ENCODE measurements around the gene IGFBP2. TPM values are rescaled to one million over a fixed set of nuclear protein-coding genes. Genes with fewer than 3 reads are reported as not detected.
A peak's percentile ranks its signal among the peaks of the same experiment; 100 is the strongest.

The IGFBP2 gene
- total RNA-seq, 2 experiments from 2014 or later = 10.3 to 10.9 TPM

- Mint-ChIP-seq H3K9me3 (no peaks in the 10 kb centered on the region), H3K4me1 (peaks cover 29% of the 10 kb centered on the region), H3K36me3 (ENCODE audit: low read depth) (no peaks in the 10 kb centered on the region), H3K4me3 (no peak overlapping the region), H3K27me3 (peaks cover 58% of the 10 kb centered on the region), H3K27ac (no peak overlapping the region)
- ChIA-PET CTCF (no interaction called here), POLR2A (no interaction called here)
- DNase-seq = no peak
Observed at GRCh38 chr2:216690456-216690852, 57.2 kb downstream of the IGFBP2 start.

GRCh38 chr2:216690853-216691741 lies 57.9 kb downstream of the IGFBP2 start:
- CTCF ChIA-PET = no interaction called here
- peak; percentile 36 for DNase-seq
- Mint-ChIP-seq H3K4me3 (peak overlapping the region; percentile 37), H3K4me1 (peaks cover 29% of the 10 kb centered on the region), H3K36me3 (ENCODE audit: low read depth) (no peaks in the 10 kb centered on the region), H3K27ac (no peak overlapping the region), H3K9me3 (no peaks in the 10 kb centered on the region), H3K27me3 (peaks cover 65% of the 10 kb centered on the region)
- POLR2A ChIA-PET = no interaction called here

DNA sequence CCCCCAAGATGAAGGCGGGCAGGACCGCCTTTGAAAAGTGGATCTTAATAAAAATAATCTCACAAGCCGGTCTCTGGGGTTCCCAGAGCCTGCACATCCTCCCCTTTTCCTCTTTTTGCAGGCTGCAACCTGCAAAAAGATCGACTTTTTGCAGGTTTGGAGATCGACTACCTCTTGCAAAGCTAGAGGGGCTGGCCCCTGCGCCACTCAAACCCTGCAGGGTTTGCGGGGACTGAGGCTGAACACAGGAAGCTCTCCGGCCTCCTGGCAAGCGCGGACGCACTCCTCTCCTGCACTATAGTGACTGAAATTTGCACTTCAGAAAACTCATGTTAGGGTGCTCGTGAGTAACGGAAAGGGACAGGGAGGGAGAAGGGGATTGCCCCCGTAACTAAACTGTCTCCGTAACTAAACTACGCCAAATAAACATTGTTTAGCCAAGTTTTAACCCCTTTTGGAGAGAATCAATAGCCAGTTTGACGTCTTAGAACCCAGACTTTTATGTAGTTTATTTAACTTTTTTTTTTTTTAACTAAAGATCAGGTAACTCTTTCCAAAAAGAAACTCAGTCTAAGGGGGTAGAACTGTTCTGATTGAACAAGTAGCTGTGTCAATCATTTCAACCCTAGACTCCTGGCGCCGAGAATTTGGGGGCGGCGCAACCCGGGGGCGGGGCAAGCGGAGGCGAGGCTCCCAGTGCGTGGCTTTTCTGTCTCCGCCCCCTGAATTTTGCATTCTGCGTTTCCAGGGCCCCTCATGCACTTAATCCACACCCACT lies 59.6 kb downstream of the IGFBP2 start:
- H3K27me3 Mint-ChIP-seq = peaks cover 76% of the 10 kb centered on the region
- ChIA-PET CTCF (interaction anchor here (1.0 to 1.8 kb wide), 3 partner anchors 15 to 1063 kb away, joined by 3 to 5 read pairs (median 3); no protein-coding TSS in a partner anchor), POLR2A (interaction anchor here (0.7 kb wide), 1 partner anchor 165 kb away, joined by 3 read pairs; no protein-coding TSS in a partner anchor)
- peak overlapping the region; percentile 68 for H3K27ac Mint-ChIP-seq
- peak; percentile 74 for DNase-seq
- peaks cover 29% of the 10 kb centered on the region for H3K4me1 Mint-ChIP-seq
- H3K9me3 Mint-ChIP-seq = no peaks in the 10 kb centered on the region
- H3K36me3 Mint-ChIP-seq (ENCODE audit: low read depth) = no peaks in the 10 kb centered on the region
- H3K4me3 Mint-ChIP-seq = peak overlapping the region; percentile 71

- Mint-ChIP-seq H3K36me3 (ENCODE audit: low read depth) (no peaks in the 10 kb centered on the region), H3K4me1 (peaks cover 29% of the 10 kb centered on the region), H3K9me3 (no peaks in the 10 kb centered on the region), H3K27ac (peak overlapping the region; percentile 43), H3K4me3 (peak overlapping the region; percentile 70), H3K27me3 (peaks cover 83% of the 10 kb centered on the region)
- DNase-seq = no peak
- ChIA-PET POLR2A (interaction anchor here (0.7 kb wide), 1 partner anchor 164 kb away, joined by 3 read pairs; no protein-coding TSS in a partner anchor), CTCF (interaction anchor here (0.6 to 1.8 kb wide), 7 partner anchors 12 to 1063 kb away, joined by 3 to 5 read pairs (median 3); no protein-coding TSS in a partner anchor)
Observed at GRCh38 chr2:216693414-216694080, 60.3 kb downstream of the IGFBP2 start.

- Mint-ChIP-seq H3K9me3 (no peaks in the 10 kb centered on the region), H3K27me3 (peaks cover 77% of the 10 kb centered on the region), H3K4me1 (peaks cover 29% of the 10 kb centered on the region), H3K27ac (no peak overlapping the region), H3K4me3 (peak overlapping the region; percentile 70), H3K36me3 (ENCODE audit: low read depth) (no peaks in the 10 kb centered on the region)
- POLR2A ChIA-PET = no interaction called here
- CTCF ChIA-PET = interaction anchor here (0.6 to 1.8 kb wide), 6 partner anchors 12 to 1062 kb away, joined by 3 to 5 read pairs (median 3); no protein-coding TSS in a partner anchor
- peak; percentile 58 for DNase-seq
Observed at GRCh38 chr2:216694082-216694825, 61.0 kb downstream of the IGFBP2 start.

DNA sequence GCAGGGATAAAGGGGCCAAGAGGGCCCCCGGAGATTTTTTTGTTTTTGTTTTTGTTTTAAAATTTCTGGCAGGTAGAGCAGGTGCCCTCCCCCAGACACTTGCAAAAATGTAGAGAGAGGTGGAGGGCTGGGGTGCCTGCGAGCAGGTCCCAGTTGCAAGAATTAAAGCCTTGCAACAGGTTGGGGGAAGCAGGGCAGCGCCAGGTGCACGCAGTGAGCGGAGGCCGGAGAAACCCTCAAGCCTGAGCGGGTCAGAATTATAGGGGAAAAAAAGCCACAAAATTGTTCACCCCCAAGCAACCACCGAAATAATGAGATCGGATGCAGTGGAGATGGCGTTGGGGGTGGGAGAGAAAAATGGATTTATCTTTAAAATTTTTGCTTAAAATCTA lies 61.6 kb downstream of the IGFBP2 start:
- Mint-ChIP-seq H3K27me3 (peaks cover 72% of the 10 kb centered on the region), H3K4me1 (peaks cover 29% of the 10 kb centered on the region), H3K9me3 (no peaks in the 10 kb centered on the region)

DNA sequence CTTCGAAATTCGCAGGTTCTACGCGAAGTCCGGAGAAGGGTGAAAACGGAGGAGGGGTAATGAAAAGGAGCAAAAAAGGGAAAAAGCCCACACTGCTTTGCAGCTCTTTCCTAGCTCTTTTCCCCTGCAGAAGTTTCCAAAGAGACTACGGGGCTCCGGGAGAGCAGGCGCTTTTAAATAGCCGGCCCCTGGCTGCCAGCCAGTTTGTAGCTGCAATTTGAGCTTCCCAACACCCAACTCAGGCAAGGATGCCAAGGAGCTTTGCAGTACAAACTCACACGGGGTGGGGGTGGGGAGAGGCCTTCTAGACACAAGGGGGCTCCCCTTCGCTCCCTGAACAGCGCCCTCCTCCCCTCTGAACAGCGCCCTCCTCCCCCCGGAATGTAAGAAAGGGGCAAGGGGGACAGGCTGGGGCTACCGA lies 62.2 kb downstream of the IGFBP2 start, which contains the start of gene IGFBP5:
Gene IGFBP5, minus strand, starts transcription at position 149 of the 421 bp plus-strand sequence. CDS start 774 bp downstream, outside the sequence.
- H3K4me3 Mint-ChIP-seq = peak within 1 kb of the TSS; percentile 70
- CTCF ChIA-PET = interaction anchor here (0.7 to 1.7 kb wide), 3 partner anchors 10 to 25 kb away, joined by 3 to 4 read pairs (median 3); no protein-coding TSS in a partner anchor

More for the DNA sequence above, 61.6 kb downstream of the IGFBP2 start:
- H3K4me3 Mint-ChIP-seq = peak overlapping the region; percentile 28
- ChIA-PET CTCF (interaction anchor here (0.7 to 1.8 kb wide), 5 partner anchors 11 to 1061 kb away, joined by 3 to 5 read pairs (median 3); no protein-coding TSS in a partner anchor), POLR2A (no interaction called here)
- no peak for DNase-seq
- H3K36me3 Mint-ChIP-seq (ENCODE audit: low read depth) = no peaks in the 10 kb centered on the region
- no peak overlapping the region for H3K27ac Mint-ChIP-seq

DNA sequence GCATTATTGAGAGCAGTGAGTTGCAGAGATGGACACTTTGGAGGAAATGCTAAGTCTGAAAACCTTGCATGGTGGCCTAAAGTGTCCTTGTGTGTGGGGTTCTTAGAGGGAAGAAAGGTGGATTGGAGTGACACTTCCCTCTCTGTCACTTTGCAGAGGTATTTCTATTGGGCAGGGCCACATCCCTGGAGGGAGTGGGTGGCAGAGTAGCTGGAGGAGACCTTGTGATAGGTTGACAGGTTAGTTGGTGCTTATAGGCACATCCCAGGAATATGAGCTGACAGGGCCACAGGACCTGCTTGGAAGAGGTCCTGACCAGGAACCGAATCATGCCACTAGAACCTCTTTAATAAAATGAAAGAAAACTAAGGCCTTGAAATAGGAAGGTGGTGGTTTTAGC lies 63.1 kb downstream of the IGFBP2 start:
- CTCF ChIA-PET = interaction anchor here (1.7 kb wide), 1 partner anchor 15 kb away, joined by 4 read pairs; no protein-coding TSS in a partner anchor

More for the DNA sequence above, 62.2 kb downstream of the IGFBP2 start, which contains the start of gene IGFBP5:
- H3K36me3 Mint-ChIP-seq (ENCODE audit: low read depth) = no peaks in the 10 kb centered on the region
- no peak for DNase-seq
- peaks cover 29% of the 10 kb centered on the region for H3K4me1 Mint-ChIP-seq
- H3K9me3 Mint-ChIP-seq = no peaks in the 10 kb centered on the region
- H3K27ac Mint-ChIP-seq = no peak within 1 kb of the TSS
- POLR2A ChIA-PET = no interaction called here
- peaks cover 67% of the 10 kb centered on the region for H3K27me3 Mint-ChIP-seq

DNA sequence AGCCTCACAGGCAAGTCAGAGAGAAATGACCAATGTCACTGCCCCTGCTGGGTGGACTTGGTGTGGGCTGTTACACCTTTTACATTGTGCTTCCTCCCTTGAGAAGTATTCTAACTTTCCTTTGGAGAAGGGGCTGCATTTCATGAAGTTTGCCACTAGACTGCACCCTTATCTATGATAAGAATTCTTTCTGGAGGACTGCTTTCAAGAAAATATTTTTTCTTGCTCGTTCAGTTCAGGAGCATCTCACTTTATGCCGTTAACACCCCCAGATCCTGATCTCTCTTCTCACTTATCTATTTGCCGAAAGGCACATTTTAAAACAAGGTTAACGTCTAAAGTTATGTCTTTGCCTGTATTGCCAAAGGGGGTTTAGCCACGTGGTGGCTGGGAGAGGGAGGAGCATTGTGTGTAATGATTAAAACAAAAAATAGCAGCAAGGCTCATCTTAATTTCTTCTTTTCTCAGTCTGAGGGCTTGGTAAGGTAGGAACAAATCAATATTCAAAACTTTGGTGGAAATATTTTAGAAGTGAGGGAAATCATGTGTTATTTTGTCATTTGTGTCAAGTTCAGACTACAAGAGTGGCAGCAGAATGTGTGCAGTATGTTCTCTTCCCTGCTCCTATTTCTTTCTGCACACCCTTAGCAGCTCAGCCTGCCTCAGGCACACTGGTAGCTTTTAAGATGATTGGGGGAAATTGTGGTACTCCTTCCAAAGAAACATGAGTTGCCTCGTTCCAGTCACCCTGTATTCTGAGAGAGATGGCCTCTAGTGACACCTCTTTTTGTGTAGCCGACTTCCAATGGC lies 63.7 kb downstream of the IGFBP2 start:
- H3K27ac Mint-ChIP-seq = no peak overlapping the region
- peaks cover 21% of the 10 kb centered on the region for H3K4me1 Mint-ChIP-seq
- ChIA-PET POLR2A (no interaction called here), CTCF (no interaction called here)
- H3K36me3 Mint-ChIP-seq (ENCODE audit: low read depth) = no peaks in the 10 kb centered on the region
- H3K4me3 Mint-ChIP-seq = no peak overlapping the region
- peaks cover 57% of the 10 kb centered on the region for H3K27me3 Mint-ChIP-seq
- DNase-seq = no peak
- no peaks in the 10 kb centered on the region for H3K9me3 Mint-ChIP-seq

More for the DNA sequence above, 63.1 kb downstream of the IGFBP2 start:
- H3K4me3 Mint-ChIP-seq = no peak overlapping the region
- H3K9me3 Mint-ChIP-seq = no peaks in the 10 kb centered on the region
- POLR2A ChIA-PET = no interaction called here
- H3K27me3 Mint-ChIP-seq = peaks cover 60% of the 10 kb centered on the region
- H3K27ac Mint-ChIP-seq = no peak overlapping the region
- H3K4me1 Mint-ChIP-seq = peaks cover 25% of the 10 kb centered on the region
- DNase-seq = no peak
- H3K36me3 Mint-ChIP-seq (ENCODE audit: low read depth) = no peaks in the 10 kb centered on the region

GRCh38 chr2:216698293-216698692 lies 65.1 kb downstream of the IGFBP2 start:
- CTCF ChIA-PET = no interaction called here
- no peak overlapping the region for H3K27ac Mint-ChIP-seq
- POLR2A ChIA-PET = no interaction called here
- H3K36me3 Mint-ChIP-seq (ENCODE audit: low read depth) = no peaks in the 10 kb centered on the region
- no peak for DNase-seq
- H3K9me3 Mint-ChIP-seq = no peaks in the 10 kb centered on the region
- peaks cover 45% of the 10 kb centered on the region for H3K27me3 Mint-ChIP-seq
- H3K4me1 Mint-ChIP-seq = peaks cover 12% of the 10 kb centered on the region
- H3K4me3 Mint-ChIP-seq = no peak overlapping the region

DNA sequence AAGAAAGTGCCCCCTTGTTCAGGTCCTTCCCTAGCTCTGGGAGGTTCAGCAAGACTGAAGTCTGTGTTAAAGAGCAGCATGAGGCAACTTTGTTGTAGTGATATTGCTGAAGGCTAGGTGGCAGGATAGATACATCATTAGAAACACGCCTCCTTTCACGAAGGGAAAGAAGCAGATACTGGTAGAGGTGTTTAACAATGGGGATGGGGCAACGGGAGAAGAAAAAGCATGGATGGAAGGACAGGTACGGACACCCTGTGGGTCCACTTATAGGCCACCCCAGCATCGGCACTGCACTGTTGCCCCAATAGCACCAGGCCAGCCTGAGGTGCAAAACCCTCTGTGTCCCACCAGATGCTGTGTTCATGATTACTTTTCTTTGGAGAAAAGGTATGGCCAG lies 65.7 kb downstream of the IGFBP2 start:
- Mint-ChIP-seq H3K4me1 (peaks cover 7% of the 10 kb centered on the region), H3K4me3 (no peak overlapping the region), H3K27me3 (peaks cover 42% of the 10 kb centered on the region), H3K36me3 (ENCODE audit: low read depth) (no peaks in the 10 kb centered on the region), H3K27ac (no peak overlapping the region), H3K9me3 (no peaks in the 10 kb centered on the region)
- ChIA-PET POLR2A (no interaction called here), CTCF (no interaction called here)
- DNase-seq = peak; percentile 37
